GM06990 (cell line): ENCODE data around the gene KCNK7.
A peak's percentile ranks its signal among the peaks of the same experiment; 100 is the strongest.

Experiments used
- DNase-seq: peaks from one replicate; pipeline ENCODE4 v3.0.0-alpha.2; 2011; ENCODE audit not compliant: insufficient read length; ENCODE audit errors: extremely low read depth
- H3K27me3 ChIP-seq: replicated peaks from 2 replicates; pipeline ENCODE4 v1.6.0; 2011; ENCODE audit warnings: low read length; ENCODE audit not compliant: control insufficient read depth, insufficient read depth
- H3K36me3 ChIP-seq: 2 replicates; pipeline ENCODE4 v1.5.1; 2011; ENCODE audit warnings: low read length; ENCODE audit not compliant: control insufficient read depth, insufficient read depth
- H3K4me3 ChIP-seq: replicated peaks from 2 replicates; pipeline ENCODE4 v1.5.1; 2011; ENCODE audit warnings: low read depth, mild to moderate bottlenecking, control low read depth, low read length
- TF ChIP-seq, protein P1 (sequence below): IDR thresholded peaks from 2 replicates; pipeline ENCODE4 v1.5.1; 2011; ENCODE audit warnings: low read length, control low read depth, mild to moderate bottlenecking, inconsistent platforms; ENCODE audit not compliant: insufficient read depth, poor library complexity, severe bottlenecking

KCNK7 gene

GRCh38 chr11:65615229-65615949 lies 19.8 kb upstream of the KCNK7 start, which contains the start of gene PCNX3:
Gene PCNX3, plus strand, starts transcription at chr11:65615776. Its CDS starts 536 bp downstream, at chr11:65616312.
- Histone ChIP-seq H3K36me3 (peaks cover 30% of the 10 kb centered on the region), H3K4me3 (peak within 1 kb of the TSS; percentile 96), H3K27me3 (no peaks in the 10 kb centered on the region)
- peak; percentile 98 for DNase-seq
- TF ChIP-seq, protein P1, sequence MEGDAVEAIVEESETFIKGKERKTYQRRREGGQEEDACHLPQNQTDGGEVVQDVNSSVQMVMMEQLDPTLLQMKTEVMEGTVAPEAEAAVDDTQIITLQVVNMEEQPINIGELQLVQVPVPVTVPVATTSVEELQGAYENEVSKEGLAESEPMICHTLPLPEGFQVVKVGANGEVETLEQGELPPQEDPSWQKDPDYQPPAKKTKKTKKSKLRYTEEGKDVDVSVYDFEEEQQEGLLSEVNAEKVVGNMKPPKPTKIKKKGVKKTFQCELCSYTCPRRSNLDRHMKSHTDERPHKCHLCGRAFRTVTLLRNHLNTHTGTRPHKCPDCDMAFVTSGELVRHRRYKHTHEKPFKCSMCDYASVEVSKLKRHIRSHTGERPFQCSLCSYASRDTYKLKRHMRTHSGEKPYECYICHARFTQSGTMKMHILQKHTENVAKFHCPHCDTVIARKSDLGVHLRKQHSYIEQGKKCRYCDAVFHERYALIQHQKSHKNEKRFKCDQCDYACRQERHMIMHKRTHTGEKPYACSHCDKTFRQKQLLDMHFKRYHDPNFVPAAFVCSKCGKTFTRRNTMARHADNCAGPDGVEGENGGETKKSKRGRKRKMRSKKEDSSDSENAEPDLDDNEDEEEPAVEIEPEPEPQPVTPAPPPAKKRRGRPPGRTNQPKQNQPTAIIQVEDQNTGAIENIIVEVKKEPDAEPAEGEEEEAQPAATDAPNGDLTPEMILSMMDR, result no peak

GRCh38 chr11:65613091-65613928 lies 17.7 kb upstream of the KCNK7 start:
- H3K36me3 ChIP-seq, result peaks cover 18% of the 10 kb centered on the region
- TF ChIP-seq, protein P1, result no peak
- H3K4me3 ChIP-seq, result peak overlapping the region; percentile 96
- no peaks in the 10 kb centered on the region for H3K27me3 ChIP-seq
- no peak for DNase-seq

- H3K36me3 ChIP-seq, result peaks cover 18% of the 10 kb centered on the region
- TF ChIP-seq, protein P1, result no peak
- H3K27me3 ChIP-seq, result no peaks in the 10 kb centered on the region
- peak overlapping the region; percentile 96 for H3K4me3 ChIP-seq
- no peak for DNase-seq
These were observed 17.1 kb upstream of the KCNK7 start for GRCh38 chr11:65612691-65613090.

GRCh38 chr11:65611758-65612603 lies 16.4 kb upstream of the KCNK7 start:
- H3K27me3 ChIP-seq, result no peaks in the 10 kb centered on the region
- no peak for DNase-seq
- H3K4me3 ChIP-seq, result peak overlapping the region; percentile 96
- peaks cover 20% of the 10 kb centered on the region for H3K36me3 ChIP-seq
- TF ChIP-seq, protein P1, result no peak

GRCh38 chr11:65611028-65611757 lies 15.6 kb upstream of the KCNK7 start:
- no peak overlapping the region for H3K4me3 ChIP-seq
- no peak for DNase-seq

More at GRCh38 chr11:65611028-65611757, 15.6 kb upstream of the KCNK7 start:
- peaks cover 25% of the 10 kb centered on the region for H3K36me3 ChIP-seq
- TF ChIP-seq, protein P1, result no peak
- H3K27me3 ChIP-seq, result no peaks in the 10 kb centered on the region
